DOHH2 (cell line): ENCODE data around the gene NEBL.

Experiments
- CTCF ChIP-seq: fragments of 200-600 bp; sonication (generic); IDR thresholded peaks from one replicate; pipeline ENCODE4 v1.5.1; 2014; ENCODE audit warnings: antibody characterized with exemption, mild to moderate bottlenecking, low read depth, low read length; ENCODE audit not compliant: poor library complexity, severe bottlenecking
- EZH2phosphoT487 ChIP-seq: fragments of 200-600 bp; sonication (generic); IDR thresholded peaks from 2 replicates; pipeline ENCODE4 v1.6.1; 2017; ENCODE audit warnings: borderline replicate concordance, mild to moderate bottlenecking, antibody characterized with exemption, low read length, moderate library complexity, mixed read lengths

GRCh38 chr10:20870834-20871233, 26.3 kb downstream of the NEBL start:
- TF ChIP-seq CTCF (no peak), EZH2phosphoT487 (no peak)
